D721Med (cell line): ENCODE measurements around the gene CHRNA9.

Experiments used
- DNase-seq: peaks from one replicate; pipeline ENCODE4 v3.0.0; 2011; ENCODE audit warnings: low spot score; ENCODE audit not compliant: insufficient read length
- FAIRE-seq: peaks from 2 replicates; lab custom pipeline; 2011; peaks lifted over from hg19 to GRCh38; lab: Jason Lieb, UNC
- CTCF ChIP-seq: IDR thresholded peaks from 2 replicates; pipeline ENCODE4 v1.5.1; 2012; ENCODE audit warnings: mild to moderate bottlenecking, control low read depth; ENCODE audit not compliant: insufficient read depth; ENCODE audit errors: missing control alignments

The CHRNA9 gene

GRCh38 chr4:40309250-40309774 is 25.8 kb upstream of the CHRNA9 start:
- TF ChIP-seq CTCF = peak; percentile 91
- FAIRE-seq (no peak), DNase-seq (no peak)

GRCh38 chr4:40310225-40310624 is 24.9 kb upstream of the CHRNA9 start:
- DNase-seq (no peak), FAIRE-seq (no peak)
- TF ChIP-seq CTCF = no peak

GRCh38 chr4:40311811-40312346 is 23.3 kb upstream of the CHRNA9 start:
- DNase-seq = no peak
- TF ChIP-seq CTCF = no peak
- peak; percentile 32 for FAIRE-seq

GRCh38 chr4:40314951-40315350 is 20.2 kb upstream of the CHRNA9 start:
- FAIRE-seq = no peak
- DNase-seq = no peak
- no peak for TF ChIP-seq CTCF

- TF ChIP-seq CTCF = no peak
- DNase-seq (no peak), FAIRE-seq (no peak)
Measured at GRCh38 chr4:40316333-40316781, 18.8 kb upstream of the CHRNA9 start.

- peak; percentile 79 for TF ChIP-seq CTCF
- no peak for FAIRE-seq
- no peak for DNase-seq
Measured at GRCh38 chr4:40316782-40317635, 18.1 kb upstream of the CHRNA9 start.
